HepG2 (cell line): ENCODE measurements around the gene SLC35B1. TPM values are rescaled to one million over a fixed set of nuclear protein-coding genes. Genes with fewer than 3 reads are reported as not detected.

Experiments used
- ATAC-seq: fragments of 200-7000 bp; cut with Tn5 transposase; 3 replicates; pipeline ENCODE4 v1.9.1; 2020; ENCODE audit warnings: mild to moderate bottlenecking, moderate library complexity
- BruUV-seq: library from RNA; stranded (reverse); fragments of 400-500 nt; replicated peaks from 2 replicates; lab custom pipeline; 2021; lab: Mats Ljungman, UMichigan
- CTCF ChIA-PET: fragments of 300-600 bp; formaldehyde crosslinking; extraction: SDS; loops from one replicate; lab custom pipeline; 2021; ENCODE audit warnings: low total read pairs, inconsistent platforms, low intra/inter-chr PET ratio; lab: Yijun Ruan, JAX
- POLR2A ChIA-PET: fragments of 350-600 bp; sonication (Branson Sonifier 250); formaldehyde crosslinking; loops from one replicate; lab custom pipeline; 2020; ENCODE audit warnings: antibody characterized with exemption, inconsistent platforms; lab: Yijun Ruan, JAX
- DNase-seq: peaks from one replicate; pipeline ENCODE4 v3.0.0-alpha.2; 2015; ENCODE audit warnings: low spot score
- FAIRE-seq: peaks from 3 replicates; lab custom pipeline; 2011; peaks lifted over from hg19 to GRCh38; lab: Jason Lieb, UNC
- H2AFZ ChIP-seq: one replicate; pipeline ENCODE4 v1.6.1; 2011; ENCODE audit warnings: low read length, inconsistent platforms
- H3K27ac ChIP-seq: fragments of 300-600 bp; 3 replicates; pipeline ENCODE4 v1.8.0; 2011; ENCODE audit warnings: mixed run types, mild to moderate bottlenecking, mixed read lengths, low read length, inconsistent platforms; ENCODE audit not compliant: insufficient read depth; ENCODE audit errors: extremely low read length
- H3K27me3 ChIP-seq, 2 experiments: fragments of 200-600 bp in 1 of 2; 2 replicates in 1 of 2; 3 replicates in 1 of 2; pipeline versions ENCODE4 v1.6.0 to v1.8.0; 2011; ENCODE audit warnings: low read length in 2 of 2, mild to moderate bottlenecking in 2 of 2, moderate library complexity in 2 of 2, inconsistent platforms in 1 of 2; ENCODE audit not compliant: insufficient read depth in 2 of 2, control insufficient read depth in 1 of 2
- H3K36me3 ChIP-seq, 2 experiments: fragments of 200-600 bp in 1 of 2; replicated peaks in 1 of 2; 2 replicates in 1 of 2; 3 replicates in 1 of 2; pipeline versions ENCODE4 v1.5.1 to v1.8.0; 2011; ENCODE audit warnings: low read length in 2 of 2, inconsistent platforms in 1 of 2; ENCODE audit not compliant: insufficient read depth in 2 of 2, control insufficient read depth in 1 of 2
- H3K4me1 ChIP-seq: 2 replicates; pipeline ENCODE4 v1.5.1; 2012; ENCODE audit warnings: low read length, inconsistent platforms; ENCODE audit not compliant: insufficient read depth
- H3K4me2 ChIP-seq: 2 replicates; pipeline ENCODE4 v1.6.0; 2011; ENCODE audit warnings: low read depth, low read length, inconsistent platforms
- H3K4me3 ChIP-seq, 3 experiments: fragments of 200-600 bp in 1 of 3; sonication (generic), shearing (Covaris generic) in 1 of 3; replicated peaks in 1 of 3; 2 replicates each; pipeline ENCODE4 v1.5.1; 2011 to 2016; ENCODE audit warnings: low read length in 3 of 3, inconsistent platforms in 2 of 3, low read depth in 2 of 3, mild to moderate bottlenecking in 2 of 3, control low read depth in 1 of 3, mixed read lengths in 1 of 3; ENCODE audit not compliant: insufficient read depth in 1 of 3
- H3K79me2 ChIP-seq: one replicate; pipeline ENCODE4 v1.6.1; 2011; ENCODE audit warnings: low read length, inconsistent platforms; ENCODE audit not compliant: insufficient read depth
- H3K9ac ChIP-seq: 2 replicates; pipeline ENCODE4 v1.6.0; 2011; ENCODE audit warnings: mild to moderate bottlenecking, low read depth, low read length, inconsistent platforms; ENCODE audit not compliant: insufficient read depth
- H3K9me3 ChIP-seq: 2 replicates; pipeline ENCODE4 v1.5.1; 2012; ENCODE audit warnings: mild to moderate bottlenecking, low read length
- H4K20me1 ChIP-seq: 2 replicates; pipeline ENCODE4 v1.6.0; 2011; ENCODE audit warnings: inconsistent platforms, mild to moderate bottlenecking, low read length, moderate library complexity; ENCODE audit not compliant: insufficient read depth
- ATF7-NPFF ChIP-seq: sonication (generic); formaldehyde crosslinking; IDR thresholded peaks from 2 replicates; pipeline ENCODE4 v1.8.1; 2023; ENCODE audit warnings: mild to moderate bottlenecking, low read depth, missing genetic modification reagents, moderate library complexity
- FOSL2 ChIP-seq: sonication (generic); formaldehyde crosslinking; IDR thresholded peaks from 2 replicates; pipeline ENCODE4 v1.4.0; 2020; ENCODE audit warnings: missing genetic modification reagents
- GFI1 ChIP-seq: sonication (generic); formaldehyde crosslinking; IDR thresholded peaks from 2 replicates; pipeline ENCODE4 v1.5.0; 2020; ENCODE audit warnings: missing genetic modification reagents, mild to moderate bottlenecking, borderline replicate concordance
- HIVEP1 ChIP-seq: sonication (generic); formaldehyde crosslinking; IDR thresholded peaks from 2 replicates; pipeline ENCODE4 v1.4.0; 2020; ENCODE audit warnings: mild to moderate bottlenecking, missing genetic modification reagents
- HNRNPL ChIP-seq: fragments of 200-400 bp; formaldehyde crosslinking; IDR thresholded peaks from 2 replicates; pipeline ENCODE4 v1.6.1; 2017; ENCODE audit warnings: mild to moderate bottlenecking, low read depth, low read length
- IRF1 ChIP-seq: sonication (generic); formaldehyde crosslinking; IDR thresholded peaks from 2 replicates; pipeline ENCODE4 v1.4.0; 2020; ENCODE audit warnings: low read depth, mild to moderate bottlenecking, missing genetic modification reagents
- PITX1 ChIP-seq: sonication (generic); formaldehyde crosslinking; IDR thresholded peaks from 2 replicates; pipeline ENCODE4 v1.5.1; 2020; ENCODE audit warnings: mild to moderate bottlenecking, missing genetic modification reagents
- TAF1 ChIP-seq: sonication (generic); formaldehyde crosslinking; IDR thresholded peaks from 2 replicates; pipeline ENCODE4 v1.4.0; 2020; ENCODE audit warnings: missing genetic modification reagents
- U2AF2 ChIP-seq: fragments of 200-400 bp; formaldehyde crosslinking; IDR thresholded peaks from 2 replicates; pipeline ENCODE4 v1.6.1; 2017; ENCODE audit warnings: low read depth, mild to moderate bottlenecking, low read length
- ZNF660 ChIP-seq: sonication (generic); formaldehyde crosslinking; IDR thresholded peaks from 2 replicates; pipeline ENCODE4 v1.5.1; 2020; ENCODE audit warnings: mild to moderate bottlenecking, low read depth, missing genetic modification reagents, borderline replicate concordance
- ZNF740 ChIP-seq: sonication (generic); formaldehyde crosslinking; IDR thresholded peaks from 2 replicates; pipeline ENCODE4 v1.4.0; 2020; ENCODE audit warnings: missing genetic modification reagents
- ZNF770 ChIP-seq: sonication (generic); formaldehyde crosslinking; IDR thresholded peaks from 2 replicates; pipeline ENCODE4 v1.5.0; 2020; ENCODE audit warnings: mild to moderate bottlenecking, missing genetic modification reagents
- WGBS: methylation state at CpG from one replicate; pipeline ENCODE4 v1.1.6; 2017; ENCODE audit warnings: low lambda C conversion rate; 5-methylcytosine and 5-hydroxymethylcytosine counted together
- in situ Hi-C: cut with HindIII; loops from 2 replicates; pipeline ENCODE4 v1.10.0; 2017; ENCODE audit warnings: low pct_unique_long_range_greater_than_20kb; ENCODE audit not compliant: extremely low pct_ligation_motif_present
- intact Hi-C: fragments of 100-400 bp; cut with micrococcal nuclease; formaldehyde crosslinking; loops from one replicate; pipeline ENCODE4 v1.10.0; 2022; ENCODE audit not compliant: unreplicated experiment
- polyA plus RNA-seq, 8 experiments: library from polyadenylated mRNA; depleted of rRNA in 3 of 8; stranded (reverse) in 7 of 8; unstranded in 1 of 8; fragments of >200 nt; fragmentation: Illumina TruSeq in 4 of 8; extraction: Trizol in 4 of 8; gene quantifications; 2 replicates each; pipeline versions ENCODE4 v1.2.1 to v1.2.3, GENCODE V29; 2011 to 2016; ENCODE audit warnings: low read depth in 4 of 8, missing spikeins in 1 of 8, mixed read lengths in 1 of 8; ENCODE audit not compliant: insufficient read depth in 1 of 8
- total RNA-seq, 5 experiments: library from RNA; depleted of rRNA; stranded (reverse); fragments of >200 nt; fragmentation: Illumina TruSeq; extraction: Trizol; gene quantifications; 2 replicates each; pipeline ENCODE4 v1.2.3, GENCODE V29; 2016; ENCODE audit warnings: low read depth in 1 of 5
- TF ChIP-seq, protein P1 (sequence below): sonication (generic); formaldehyde crosslinking; IDR thresholded peaks from 2 replicates; pipeline ENCODE4 v1.4.0; 2020; ENCODE audit warnings: mild to moderate bottlenecking, missing genetic modification reagents
- TF ChIP-seq, protein P2 (sequence below): sonication (generic); formaldehyde crosslinking; conservative IDR thresholded peaks from 2 replicates; pipeline ENCODE4 v1.4.0; 2020; ENCODE audit warnings: missing genetic modification reagents

SLC35B1 gene
- total and polyA plus RNA-seq, 2 of the 13 experiments (the other 11 are each of a cell fraction or from before 2014, with no cell fraction given) = 99.6 to 113 TPM

GRCh38 chr17:49753959-49754391, 46.2 kb upstream of the SLC35B1 start:
- no peaks in the 10 kb centered on the region for H3K27me3 ChIP-seq
- H4K20me1 ChIP-seq = no peaks in the 10 kb centered on the region
- in situ Hi-C loops (no loop called here), intact Hi-C loops (no loop called here)
- CTCF ChIA-PET = no interaction called here
- H2AFZ ChIP-seq = no peak overlapping the region
- FAIRE-seq (no peak), ATAC-seq (no peak), DNase-seq (no peak)
- no peak overlapping the region for H3K9ac ChIP-seq
- POLR2A ChIA-PET = interaction anchor here (2.7 kb wide), 1 partner anchor 10 kb away, joined by 17 read pairs; the partner anchor contains the start of gene FAM117A
- TF ChIP-seq, protein P1, sequence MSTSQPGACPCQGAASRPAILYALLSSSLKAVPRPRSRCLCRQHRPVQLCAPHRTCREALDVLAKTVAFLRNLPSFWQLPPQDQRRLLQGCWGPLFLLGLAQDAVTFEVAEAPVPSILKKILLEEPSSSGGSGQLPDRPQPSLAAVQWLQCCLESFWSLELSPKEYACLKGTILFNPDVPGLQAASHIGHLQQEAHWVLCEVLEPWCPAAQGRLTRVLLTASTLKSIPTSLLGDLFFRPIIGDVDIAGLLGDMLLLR (CRISPR knock-in tag) = no peak
- TF ChIP-seq, protein P2, sequence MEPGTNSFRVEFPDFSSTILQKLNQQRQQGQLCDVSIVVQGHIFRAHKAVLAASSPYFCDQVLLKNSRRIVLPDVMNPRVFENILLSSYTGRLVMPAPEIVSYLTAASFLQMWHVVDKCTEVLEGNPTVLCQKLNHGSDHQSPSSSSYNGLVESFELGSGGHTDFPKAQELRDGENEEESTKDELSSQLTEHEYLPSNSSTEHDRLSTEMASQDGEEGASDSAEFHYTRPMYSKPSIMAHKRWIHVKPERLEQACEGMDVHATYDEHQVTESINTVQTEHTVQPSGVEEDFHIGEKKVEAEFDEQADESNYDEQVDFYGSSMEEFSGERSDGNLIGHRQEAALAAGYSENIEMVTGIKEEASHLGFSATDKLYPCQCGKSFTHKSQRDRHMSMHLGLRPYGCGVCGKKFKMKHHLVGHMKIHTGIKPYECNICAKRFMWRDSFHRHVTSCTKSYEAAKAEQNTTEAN (CRISPR knock-in tag) = no peak
- TF ChIP-seq ATF7-NPFF (CRISPR knock-in tag) (no peak), HIVEP1 (CRISPR knock-in tag) (no peak), U2AF2 (no peak), PITX1 (CRISPR knock-in tag) (no peak), TAF1 (CRISPR knock-in tag) (no peak), ZNF740 (CRISPR knock-in tag) (no peak), ZNF770 (no peak), GFI1 (CRISPR knock-in tag) (no peak), IRF1 (no peak), ZNF660 (no peak), HNRNPL (no peak), FOSL2 (CRISPR knock-in tag) (no peak)
- 95% methylated on average over 8 of the region's 8 CpGs for WGBS
- peaks cover 8 to 10% of the 10 kb centered on the region in 2 experiments; a peak in 4 of 5 replicates for H3K36me3 ChIP-seq
- peaks cover 3% of the 10 kb centered on the region; the same call in 1 of the 2 replicates for H3K4me1 ChIP-seq
- H3K79me2 ChIP-seq = peaks cover 4% of the 10 kb centered on the region
- no TSS peak for BruUV-seq
- H3K27ac ChIP-seq = no peak overlapping the region
- H3K4me3 ChIP-seq = no peak overlapping the region
- H3K9me3 ChIP-seq = no peaks in the 10 kb centered on the region
- no peak overlapping the region for H3K4me2 ChIP-seq
